Measurements from ENCODE around the gene IFIT1B. TPM values are rescaled to one million over a fixed set of nuclear protein-coding genes. Genes with fewer than 3 reads are reported as not detected.

IFIT1B gene
- total and polyA plus RNA-seq, 2 experiments from 2014 or later = not detected

- H3K79me2 ChIP-seq = no peaks in the 10 kb centered on the region
- whole genome bisulfite sequencing (ENCODE audit: low lambda C conversion rate, missing lambda C conversion rate) = 92% methylated on average over 6 of the region's 6 CpGs
- peaks cover 19% of the 10 kb centered on the region for H3K4me1 ChIP-seq (ENCODE audit: insufficient read depth)
- no peak overlapping the region for H3K27ac ChIP-seq
- H3K9me2 ChIP-seq (replicated peaks; ENCODE audit: insufficient read depth) = no peaks in the 10 kb centered on the region
- H3K36me3 ChIP-seq (replicated peaks; ENCODE audit: insufficient read depth, low read depth) = no peaks in the 10 kb centered on the region
- no peaks in the 10 kb centered on the region for H3K9me3 ChIP-seq (ENCODE audit: low read depth)
- H3K4me2 ChIP-seq = no peak overlapping the region
- DNase-seq (ENCODE audit: low spot score) = no peak
- H4K20me1 ChIP-seq (ENCODE audit: insufficient read depth, poor library complexity, severe bottlenecking) = no peaks in the 10 kb centered on the region
- H3K4me3 ChIP-seq = no peak overlapping the region
- TF ChIP-seq CTCF (IDR thresholded peaks at IDR 0.05; ENCODE audit: poor library complexity) = no peak
- TF ChIP-seq EZH2 (IDR thresholded peaks at IDR 0.05; ENCODE audit: borderline replicate concordance) = no peak
- no peak for TF ChIP-seq EZH2phosphoT487 (IDR thresholded peaks at IDR 0.05; ENCODE audit: low read depth, severe bottlenecking, unreplicated experiment)
- no peak overlapping the region for H2AFZ ChIP-seq
- no peaks in the 10 kb centered on the region for H3K27me3 ChIP-seq
These were observed 14.0 kb upstream of the IFIT1B start for GRCh38 chr10:89363729-89364442.

GRCh38 chr10:89364531-89364930 lies 13.3 kb upstream of the IFIT1B start:
- Histone ChIP-seq H3K9me2 (replicated peaks; ENCODE audit: insufficient read depth) (no peaks in the 10 kb centered on the region), H3K4me3 (no peak overlapping the region), H3K9me3 (ENCODE audit: low read depth) (no peaks in the 10 kb centered on the region), H4K20me1 (ENCODE audit: insufficient read depth, poor library complexity, severe bottlenecking) (no peaks in the 10 kb centered on the region), H3K27me3 (no peaks in the 10 kb centered on the region), H3K27ac (no peak overlapping the region), H3K79me2 (no peaks in the 10 kb centered on the region), H3K36me3 (replicated peaks; ENCODE audit: insufficient read depth, low read depth) (no peaks in the 10 kb centered on the region), H3K4me1 (ENCODE audit: insufficient read depth) (peaks cover 24% of the 10 kb centered on the region), H2AFZ (no peak overlapping the region), H3K4me2 (no peak overlapping the region)
- TF ChIP-seq EZH2phosphoT487 (IDR thresholded peaks at IDR 0.05; ENCODE audit: low read depth, severe bottlenecking, unreplicated experiment) = no peak
- TF ChIP-seq CTCF (IDR thresholded peaks at IDR 0.05; ENCODE audit: poor library complexity) = no peak
- no peak for TF ChIP-seq EZH2 (IDR thresholded peaks at IDR 0.05; ENCODE audit: borderline replicate concordance)
- DNase-seq (ENCODE audit: low spot score) = no peak
- WGBS (ENCODE audit: low lambda C conversion rate, missing lambda C conversion rate) = 100% methylated on average over 1 of the region's 1 CpG

GRCh38 chr10:89367529-89367928 lies 10.3 kb upstream of the IFIT1B start:
- Histone ChIP-seq H3K79me2 (no peaks in the 10 kb centered on the region), H3K4me2 (no peak overlapping the region), H3K36me3 (replicated peaks; ENCODE audit: insufficient read depth, low read depth) (no peaks in the 10 kb centered on the region), H3K27ac (peak overlapping the region; percentile 39), H4K20me1 (ENCODE audit: insufficient read depth, poor library complexity, severe bottlenecking) (no peaks in the 10 kb centered on the region), H3K27me3 (no peaks in the 10 kb centered on the region), H3K4me1 (ENCODE audit: insufficient read depth) (peaks cover 15% of the 10 kb centered on the region), H3K9me2 (replicated peaks; ENCODE audit: insufficient read depth) (no peaks in the 10 kb centered on the region), H3K9me3 (ENCODE audit: low read depth) (no peaks in the 10 kb centered on the region), H2AFZ (no peak overlapping the region), H3K4me3 (no peak overlapping the region)
- WGBS (ENCODE audit: low lambda C conversion rate, missing lambda C conversion rate) = 73% methylated on average over 4 of the region's 4 CpGs
- DNase-seq (ENCODE audit: low spot score) = no peak
- no peak for TF ChIP-seq CTCF (IDR thresholded peaks at IDR 0.05; ENCODE audit: poor library complexity)
